HG03097 (cell line): ENCODE data around the gene AS3MT.
"Not testable (repeated sequence)": the region's sequence is repeated elsewhere in the genome, so short reads cannot be mapped to it uniquely, and the experiment has no call there.

ENCODE experiments used
- ATAC-seq: cut with Tn5 transposase; IDR thresholded peaks from one replicate; pipeline ENCODE4 v1.9.1; 2021; ENCODE audit not compliant: unreplicated experiment, low FRiP score

AS3MT gene

GRCh38 chr10:102918817-102919245, 49.6 kb downstream of the AS3MT start:
- ATAC-seq, result no peak

DNA sequence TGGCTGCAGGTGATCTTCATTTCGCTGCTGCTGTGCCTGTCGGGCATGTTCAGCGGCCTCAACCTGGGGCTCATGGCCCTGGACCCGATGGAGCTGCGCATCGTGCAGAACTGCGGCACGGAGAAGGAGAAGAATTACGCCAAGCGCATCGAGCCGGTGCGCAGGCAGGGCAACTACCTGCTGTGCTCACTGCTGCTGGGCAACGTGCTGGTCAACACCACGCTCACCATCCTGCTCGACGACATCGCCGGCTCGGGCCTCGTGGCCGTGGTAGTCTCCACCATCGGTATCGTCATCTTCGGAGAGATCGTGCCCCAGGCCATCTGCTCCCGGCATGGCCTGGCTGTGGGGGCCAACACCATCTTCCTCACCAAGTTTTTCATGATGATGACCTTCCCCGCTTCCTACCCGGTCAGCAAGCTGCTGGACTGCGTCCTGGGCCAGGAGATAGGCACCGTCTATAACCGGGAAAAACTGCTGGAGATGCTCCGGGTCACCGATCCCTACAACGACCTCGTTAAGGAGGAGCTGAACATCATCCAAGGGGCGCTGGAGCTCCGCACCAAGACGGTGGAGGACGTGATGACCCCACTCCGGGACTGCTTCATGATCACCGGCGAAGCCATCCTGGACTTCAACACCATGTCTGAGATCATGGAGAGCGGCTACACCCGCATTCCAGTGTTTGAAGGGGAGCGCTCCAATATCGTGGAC, 50.1 kb downstream of the AS3MT start:
- ATAC-seq, result no peak

GRCh38 chr10:102919992-102920739, 50.9 kb downstream of the AS3MT start:
- no peak for ATAC-seq

GRCh38 chr10:102923601-102924000, 54.3 kb downstream of the AS3MT start:
- no peak for ATAC-seq

DNA sequence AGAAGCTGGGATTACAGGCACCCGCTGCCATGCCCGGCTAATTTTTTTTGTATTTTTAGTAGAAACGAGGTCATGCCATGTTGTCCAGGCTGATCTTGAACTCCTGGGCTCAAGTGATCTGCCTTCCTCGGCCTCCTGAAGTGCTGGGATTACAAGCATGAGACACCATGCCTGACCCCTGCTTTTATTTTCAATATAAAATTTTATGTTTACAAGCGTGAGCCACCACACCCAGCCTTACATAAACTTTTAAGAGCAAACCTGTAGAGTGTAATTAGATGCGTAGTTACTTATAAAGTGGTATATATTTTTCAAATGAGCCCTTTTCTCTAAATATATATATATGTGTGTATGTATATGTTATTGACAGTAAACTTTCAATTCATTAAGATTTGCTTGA, 57.6 kb downstream of the AS3MT start:
- ATAC-seq, result no peak

DNA sequence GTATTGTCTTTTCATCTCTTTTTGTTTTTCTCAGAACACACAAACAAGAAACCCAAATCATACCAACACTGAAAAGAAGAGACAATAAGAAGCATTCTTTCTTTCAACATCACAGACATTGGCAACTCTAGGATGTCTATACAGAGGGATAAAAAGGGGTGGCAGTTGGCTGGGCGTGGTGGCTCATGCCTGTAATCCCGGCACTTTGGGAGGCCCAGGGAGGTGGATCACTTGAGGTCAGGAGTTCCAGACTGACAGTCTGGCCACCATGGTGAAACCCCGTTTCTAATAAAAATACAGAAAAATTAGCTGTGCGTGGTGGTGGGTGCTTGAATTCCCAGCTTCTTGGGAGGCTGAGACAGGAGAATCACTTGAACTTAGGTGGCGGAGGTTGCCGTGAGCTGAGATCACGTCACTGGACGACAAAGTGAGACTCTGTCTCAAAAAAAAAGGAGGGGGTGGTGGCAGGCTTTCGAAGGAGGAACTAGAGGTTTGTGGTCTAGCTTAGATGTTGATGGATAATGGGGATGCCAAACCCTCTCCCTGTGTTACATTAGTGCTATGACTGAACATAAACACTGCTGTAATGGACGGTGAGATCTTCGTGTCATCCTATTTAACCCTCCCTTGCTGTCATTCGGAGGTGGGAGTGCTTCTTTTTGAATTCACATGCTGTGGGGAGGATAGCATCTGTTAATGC, 58.2 kb downstream of the AS3MT start:
- no peak for ATAC-seq

- not testable (repeated sequence) for ATAC-seq
Observed at GRCh38 chr10:102928442-102928841, 59.2 kb downstream of the AS3MT start.

DNA sequence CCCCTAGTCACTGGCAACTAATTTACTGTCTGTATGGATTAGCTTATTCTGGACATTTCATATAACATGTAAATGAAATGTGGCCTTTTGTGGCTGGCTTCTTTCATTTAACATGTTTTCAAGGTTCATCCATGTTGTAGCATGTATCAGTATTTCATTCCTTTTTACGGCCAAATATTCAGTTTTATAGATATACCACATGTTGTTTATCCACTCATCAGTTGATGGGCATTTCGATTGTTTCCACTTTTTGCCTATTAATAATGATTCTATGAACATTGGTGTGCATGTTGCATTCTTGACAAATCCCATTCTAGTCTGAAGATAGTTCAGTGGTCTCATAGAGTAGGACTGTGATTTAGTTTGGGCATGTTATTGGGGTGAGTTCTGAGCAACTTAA, 61.5 kb downstream of the AS3MT start:
- ATAC-seq, result no peak

- no peak for ATAC-seq
Observed at GRCh38 chr10:102931643-102932042, 62.4 kb downstream of the AS3MT start.

- ATAC-seq, result no peak
Observed at GRCh38 chr10:102935505-102935904, 66.2 kb downstream of the AS3MT start.

DNA sequence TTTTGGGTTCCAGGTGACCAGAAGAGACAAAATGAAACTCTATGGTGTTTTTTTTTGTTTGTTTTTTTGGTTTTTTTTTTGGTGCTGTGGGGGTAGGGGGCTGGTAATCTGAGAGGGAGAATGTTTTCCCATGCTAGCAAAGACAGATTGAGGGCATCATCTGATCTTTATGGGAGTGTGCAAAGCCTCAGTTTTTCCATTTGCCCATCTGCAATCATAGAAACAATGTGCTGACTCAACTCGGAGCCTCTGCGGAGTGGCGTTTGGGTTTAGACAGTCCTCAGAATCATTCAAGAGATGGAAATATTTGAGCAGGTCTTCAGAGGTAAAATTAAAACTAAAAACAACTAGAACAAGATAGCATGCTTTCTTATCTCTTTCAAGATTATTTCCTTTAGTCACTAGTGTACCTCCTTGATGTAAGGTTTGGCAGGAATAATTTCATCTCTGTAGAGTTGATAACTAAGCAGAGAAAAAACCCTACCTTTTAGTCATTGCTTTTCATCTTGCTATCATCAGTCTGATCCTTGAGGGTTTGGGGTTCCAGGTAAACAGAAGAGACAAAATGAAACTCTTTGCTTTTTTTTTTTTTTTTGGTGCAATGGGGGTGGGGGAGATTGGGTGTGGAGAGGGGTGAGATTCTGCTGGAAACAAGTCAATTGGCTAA, 66.8 kb downstream of the AS3MT start:
- ATAC-seq, result no peak

DNA sequence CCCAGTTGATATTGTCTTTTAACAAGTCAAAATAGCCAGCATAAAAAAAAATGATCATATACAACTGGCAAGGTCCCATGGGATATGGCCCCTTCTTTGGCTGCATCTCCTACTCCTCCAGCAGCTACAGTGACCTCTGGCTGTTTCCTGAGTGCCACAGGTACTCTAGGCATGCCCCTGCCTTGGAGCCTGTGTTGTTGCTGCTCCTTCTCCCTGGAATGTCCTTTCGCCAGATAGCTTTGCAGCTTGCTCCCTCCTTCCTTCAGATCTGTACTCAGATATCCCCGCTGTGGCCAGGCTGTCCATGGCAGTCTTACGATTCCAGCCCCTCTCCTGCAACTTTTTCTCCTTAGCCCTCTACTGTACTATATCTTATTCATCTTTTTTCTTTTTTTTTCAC, 72.1 kb downstream of the AS3MT start:
- no peak for ATAC-seq

DNA sequence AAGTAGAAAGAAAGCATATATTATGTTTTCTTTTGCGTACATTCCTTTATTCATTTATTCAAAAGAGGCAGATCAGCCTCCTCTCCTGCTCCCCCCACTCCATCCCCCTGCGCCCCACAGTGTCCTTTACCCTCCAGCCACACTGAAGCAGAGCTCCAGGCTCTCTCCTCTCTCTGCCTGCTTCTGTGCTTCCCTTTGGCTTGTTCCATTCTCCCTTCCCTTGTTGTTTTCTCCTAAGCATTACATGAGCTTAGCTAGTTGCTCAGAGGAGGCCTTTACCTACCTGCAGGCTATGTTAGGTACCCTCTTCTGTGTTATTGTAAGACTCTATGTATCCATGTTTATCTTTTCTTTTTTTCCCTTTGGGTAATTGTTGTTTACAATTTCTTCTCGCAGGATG, 76.2 kb downstream of the AS3MT start:
- no peak for ATAC-seq

- ATAC-seq, result no peak
Observed at GRCh38 chr10:102945962-102946361, 76.7 kb downstream of the AS3MT start.

DNA sequence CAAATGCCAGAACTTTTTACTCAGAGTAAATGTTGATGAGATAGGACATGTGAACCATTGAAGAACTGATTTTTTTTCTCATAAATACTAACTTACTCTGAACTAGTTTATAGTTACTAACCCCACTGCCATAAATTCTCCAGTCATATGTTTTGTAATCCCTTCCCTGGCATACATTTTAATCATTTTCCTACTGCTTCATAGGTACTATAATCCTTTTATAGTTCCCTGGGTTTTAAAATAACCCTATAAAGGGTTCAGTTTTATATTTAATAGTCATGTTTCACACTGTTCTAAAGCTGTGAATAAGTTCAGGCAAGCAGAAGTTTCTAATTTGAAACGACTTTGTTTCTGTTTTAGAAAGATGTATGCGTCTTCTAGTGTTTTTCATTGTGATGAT, 77.7 kb downstream of the AS3MT start:
- no peak for ATAC-seq

DNA sequence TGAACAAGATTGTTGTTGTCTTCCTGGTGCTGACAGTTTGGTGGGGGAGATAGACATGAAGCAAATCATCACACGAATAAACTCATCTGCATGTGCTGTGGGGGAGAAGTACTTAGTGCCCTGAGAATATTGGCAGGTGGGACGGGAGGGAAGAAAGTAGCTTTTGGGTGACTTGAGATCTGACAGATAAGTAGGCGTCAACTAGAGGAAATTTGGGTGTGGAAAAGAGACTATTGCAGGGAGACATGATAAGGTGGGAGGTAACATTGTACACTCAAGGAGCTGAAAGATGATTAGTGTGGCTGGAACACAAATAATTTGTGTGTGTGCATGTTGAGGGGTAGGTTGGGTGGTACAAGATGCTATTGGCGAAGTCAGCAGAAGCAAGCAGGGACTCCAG, 78.9 kb downstream of the AS3MT start:
- ATAC-seq, result no peak

DNA sequence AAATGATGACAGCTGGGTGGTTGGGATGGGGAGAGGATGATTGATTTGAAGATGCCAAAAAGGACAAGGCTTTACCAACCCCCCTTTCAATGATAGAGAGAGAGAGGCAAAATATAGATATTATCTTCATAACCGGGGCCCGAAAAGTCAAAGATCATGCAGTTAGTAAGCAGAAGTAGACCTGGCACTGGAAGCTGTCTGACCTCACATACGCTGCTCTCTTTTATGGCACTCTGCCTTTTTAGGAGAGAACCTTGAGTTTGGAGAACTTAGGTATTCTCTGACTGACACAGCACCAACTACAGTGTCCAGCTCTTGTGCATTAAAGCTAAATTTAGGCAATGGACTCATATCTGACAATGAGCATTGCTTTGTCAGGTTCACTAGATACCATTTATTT, 79.5 kb downstream of the AS3MT start:
- no peak for ATAC-seq

DNA sequence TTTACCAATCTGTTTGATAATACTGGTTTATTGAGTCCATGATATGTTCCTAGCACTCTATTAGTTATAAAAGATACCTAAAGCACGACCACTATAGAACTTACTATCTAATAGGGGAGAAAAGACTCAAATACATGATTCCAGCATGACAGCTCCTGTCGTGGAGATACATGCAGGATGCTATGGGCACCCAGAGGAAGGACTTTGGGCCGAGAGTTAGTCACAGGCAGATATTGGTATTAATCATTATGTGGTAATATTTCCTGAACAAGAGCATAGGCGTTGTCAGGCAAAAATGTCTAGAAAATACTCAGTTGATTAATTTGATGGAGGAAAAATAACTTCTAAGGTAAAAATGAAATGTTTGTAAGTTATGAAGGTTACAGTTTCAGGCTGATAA, 80.6 kb downstream of the AS3MT start:
- no peak for ATAC-seq

GRCh38 chr10:102951316-102951715, 82.0 kb downstream of the AS3MT start:
- ATAC-seq, result no peak
